Mesothelial cell of epicardium (in vitro differentiated cells): ENCODE data around the gene SIK3. TPM values are rescaled to one million over a fixed set of nuclear protein-coding genes. Genes with fewer than 3 reads are reported as not detected.
"Not testable (repeated sequence)": the region's sequence is repeated elsewhere in the genome, so short reads cannot be mapped to it uniquely, and the experiment has no call there.

Experiments
- DNase-seq, 2 experiments: peaks; one replicate each; pipeline ENCODE4 v3.0.0; 2021; ENCODE audit warnings: low spot score in 2 of 2; ENCODE audit not compliant: unreplicated experiment in 2 of 2
- H3K27ac Mint-ChIP-seq: 2 replicates; pipeline ENCODE4 v1.8.0; 2021; ENCODE audit warnings: mixed read lengths
- H3K27me3 Mint-ChIP-seq: 2 replicates; pipeline ENCODE4 v1.8.0; 2021; ENCODE audit warnings: low read depth, mixed read lengths
- H3K36me3 Mint-ChIP-seq: 2 replicates; pipeline ENCODE4 v1.8.0; 2021; ENCODE audit warnings: mixed read lengths
- H3K4me1 Mint-ChIP-seq: 2 replicates; pipeline ENCODE4 v1.8.0; 2021; ENCODE audit warnings: mixed read lengths
- H3K4me3 Mint-ChIP-seq: 2 replicates; pipeline ENCODE4 v1.8.0; 2021; ENCODE audit warnings: mild to moderate bottlenecking, moderate library complexity, mixed read lengths
- H3K9me3 Mint-ChIP-seq: 2 replicates; pipeline ENCODE4 v1.8.0; 2021; ENCODE audit warnings: mixed read lengths
- total RNA-seq: library from RNA; stranded (reverse); gene quantifications from 3 replicates; pipeline ENCODE4 v1.2.1, GENCODE V29; 2021
- TF ChIP-seq, protein P1 (sequence below): fragments of 200-600 bp; sonication (generic); IDR thresholded peaks from one replicate; pipeline ENCODE4 v1.5.0; 2021; ENCODE audit warnings: antibody characterized with exemption; ENCODE audit not compliant: unreplicated experiment

The SIK3 gene
- total RNA-seq, 1 donor from 2014 or later: 35.6 TPM

DNA sequence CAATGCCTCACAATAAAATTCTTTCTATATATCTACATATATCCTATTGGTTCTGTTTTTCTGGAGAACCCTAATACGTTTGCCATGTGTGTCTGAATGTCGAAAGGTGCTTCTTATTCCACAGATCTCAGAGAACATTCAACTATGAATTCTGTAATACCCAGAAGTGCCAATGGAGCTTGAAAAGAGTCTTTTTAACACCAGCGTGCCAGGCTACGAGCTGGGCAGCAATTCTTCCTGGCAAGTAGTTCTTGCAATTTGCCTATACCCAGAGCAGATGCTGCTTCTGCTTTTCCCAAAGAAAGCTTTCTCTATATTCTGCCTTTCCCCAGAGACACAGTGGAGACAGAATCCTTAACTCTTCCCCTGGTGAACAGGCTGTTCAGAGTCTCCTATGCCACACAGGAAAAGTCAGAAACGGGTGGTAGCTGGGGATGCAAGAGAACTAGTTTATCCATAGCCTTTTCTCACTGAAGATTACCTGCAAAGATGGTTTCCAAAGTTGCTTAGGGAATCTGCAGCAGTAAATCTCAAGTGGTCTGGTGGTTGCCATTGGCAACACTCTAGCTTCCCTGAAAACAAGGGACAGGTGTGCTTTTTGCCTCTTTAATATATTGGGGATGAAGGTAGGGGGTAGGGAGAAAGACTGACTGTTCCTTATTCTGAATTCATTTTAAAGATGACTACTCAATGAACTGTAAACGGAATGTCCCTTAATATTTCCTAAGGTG, 29.1 kb upstream of the SIK3 start:
- Mint-ChIP-seq H3K27me3 (peaks cover 47% of the 10 kb centered on the region), H3K4me3 (no peak overlapping the region), H3K27ac (no peak overlapping the region), H3K4me1 (no peaks in the 10 kb centered on the region), H3K9me3 (no peaks in the 10 kb centered on the region), H3K36me3 (no peaks in the 10 kb centered on the region)
- DNase-seq: no peak
- TF ChIP-seq, protein P1, sequence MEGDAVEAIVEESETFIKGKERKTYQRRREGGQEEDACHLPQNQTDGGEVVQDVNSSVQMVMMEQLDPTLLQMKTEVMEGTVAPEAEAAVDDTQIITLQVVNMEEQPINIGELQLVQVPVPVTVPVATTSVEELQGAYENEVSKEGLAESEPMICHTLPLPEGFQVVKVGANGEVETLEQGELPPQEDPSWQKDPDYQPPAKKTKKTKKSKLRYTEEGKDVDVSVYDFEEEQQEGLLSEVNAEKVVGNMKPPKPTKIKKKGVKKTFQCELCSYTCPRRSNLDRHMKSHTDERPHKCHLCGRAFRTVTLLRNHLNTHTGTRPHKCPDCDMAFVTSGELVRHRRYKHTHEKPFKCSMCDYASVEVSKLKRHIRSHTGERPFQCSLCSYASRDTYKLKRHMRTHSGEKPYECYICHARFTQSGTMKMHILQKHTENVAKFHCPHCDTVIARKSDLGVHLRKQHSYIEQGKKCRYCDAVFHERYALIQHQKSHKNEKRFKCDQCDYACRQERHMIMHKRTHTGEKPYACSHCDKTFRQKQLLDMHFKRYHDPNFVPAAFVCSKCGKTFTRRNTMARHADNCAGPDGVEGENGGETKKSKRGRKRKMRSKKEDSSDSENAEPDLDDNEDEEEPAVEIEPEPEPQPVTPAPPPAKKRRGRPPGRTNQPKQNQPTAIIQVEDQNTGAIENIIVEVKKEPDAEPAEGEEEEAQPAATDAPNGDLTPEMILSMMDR: no peak

DNA sequence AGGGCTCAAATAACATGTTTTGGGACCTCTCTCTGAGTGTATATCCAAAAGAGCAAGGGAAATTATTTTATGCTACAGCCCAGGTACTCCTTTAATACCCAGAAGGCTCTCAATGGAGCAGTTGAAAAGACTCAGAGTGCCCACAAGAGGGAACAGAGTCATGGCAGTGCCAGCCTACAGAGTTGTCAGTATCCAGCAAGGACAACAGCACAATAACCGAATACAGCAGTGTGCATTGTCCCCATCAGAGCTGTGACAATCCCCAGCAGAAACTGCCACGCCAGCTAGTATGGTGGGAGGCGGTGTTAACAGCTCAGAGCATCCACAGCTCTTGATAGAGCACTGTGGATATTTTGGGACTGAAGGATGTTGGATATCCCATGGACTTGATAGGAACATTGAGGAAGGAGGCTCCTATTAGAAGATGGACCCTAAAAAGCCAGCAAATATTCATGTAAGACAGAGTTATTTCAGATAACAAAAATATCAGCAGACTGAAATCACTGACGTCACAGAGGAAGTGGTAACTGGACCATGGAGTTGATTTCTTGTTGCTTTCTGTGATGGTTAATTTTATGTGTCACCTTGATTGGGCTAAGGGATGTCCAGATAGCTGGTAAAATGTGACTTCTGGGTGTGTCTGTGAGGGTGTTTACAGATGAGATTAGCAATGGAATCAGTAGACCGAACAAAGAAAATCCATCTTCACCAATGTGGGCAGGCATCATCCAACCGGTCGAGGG, 28.2 kb upstream of the SIK3 start:
- peaks cover 47% of the 10 kb centered on the region for H3K27me3 Mint-ChIP-seq
- H3K27ac Mint-ChIP-seq: no peak overlapping the region
- no peaks in the 10 kb centered on the region for H3K4me1 Mint-ChIP-seq

DNA sequence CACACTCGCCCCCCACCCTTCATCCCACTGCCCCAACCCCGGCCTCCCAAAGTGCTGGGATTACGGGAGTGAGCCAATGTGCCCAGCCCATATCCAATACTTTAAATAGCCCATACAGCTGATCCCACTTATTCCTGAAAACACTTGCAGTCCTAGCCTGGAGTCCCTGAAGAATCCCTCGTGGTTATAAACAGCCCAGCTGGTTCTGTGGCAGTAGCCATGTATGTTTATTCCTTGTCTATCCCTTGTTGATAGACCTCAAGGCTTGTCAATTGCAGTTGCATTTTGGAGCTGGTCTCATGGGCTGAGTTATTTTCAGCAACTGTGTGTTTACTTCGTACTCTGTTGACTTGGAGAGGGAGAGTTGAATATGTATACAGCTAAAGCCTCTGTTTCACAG, 24.3 kb upstream of the SIK3 start:
- Mint-ChIP-seq H3K27ac (no peak overlapping the region), H3K9me3 (no peaks in the 10 kb centered on the region), H3K4me1 (no peaks in the 10 kb centered on the region), H3K36me3 (no peaks in the 10 kb centered on the region), H3K27me3 (peaks cover 41% of the 10 kb centered on the region), H3K4me3 (no peak overlapping the region)
- DNase-seq: no peak
- TF ChIP-seq, protein P1: no peak

More for the DNA sequence above, 28.2 kb upstream of the SIK3 start:
- TF ChIP-seq, protein P1: no peak
- DNase-seq: no peak
- Mint-ChIP-seq H3K4me3 (no peak overlapping the region), H3K9me3 (no peaks in the 10 kb centered on the region), H3K36me3 (no peaks in the 10 kb centered on the region)

DNA sequence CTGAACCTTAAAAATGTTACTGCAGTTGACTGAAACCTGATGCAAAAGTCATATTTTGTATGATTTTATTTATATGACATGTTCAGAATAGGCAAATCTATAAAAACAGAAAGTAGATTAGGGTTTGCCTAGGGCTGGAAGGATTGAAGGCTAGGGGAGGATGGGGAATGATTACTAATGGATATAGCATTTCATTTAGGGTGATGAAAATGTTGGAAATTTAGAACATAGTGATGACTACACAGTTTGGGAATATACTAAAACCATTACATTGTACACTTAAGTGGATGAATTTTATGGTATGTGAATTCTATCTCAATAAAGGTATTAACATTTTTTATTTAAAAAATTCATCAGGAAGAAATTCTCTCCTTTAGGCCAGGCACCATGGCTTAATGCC, 22.9 kb upstream of the SIK3 start:
- Mint-ChIP-seq H3K27me3 (peaks cover 27% of the 10 kb centered on the region), H3K4me1 (no peaks in the 10 kb centered on the region), H3K27ac (no peak overlapping the region), H3K36me3 (no peaks in the 10 kb centered on the region), H3K4me3 (no peak overlapping the region), H3K9me3 (no peaks in the 10 kb centered on the region)
- TF ChIP-seq, protein P1: no peak
- DNase-seq: no peak

DNA sequence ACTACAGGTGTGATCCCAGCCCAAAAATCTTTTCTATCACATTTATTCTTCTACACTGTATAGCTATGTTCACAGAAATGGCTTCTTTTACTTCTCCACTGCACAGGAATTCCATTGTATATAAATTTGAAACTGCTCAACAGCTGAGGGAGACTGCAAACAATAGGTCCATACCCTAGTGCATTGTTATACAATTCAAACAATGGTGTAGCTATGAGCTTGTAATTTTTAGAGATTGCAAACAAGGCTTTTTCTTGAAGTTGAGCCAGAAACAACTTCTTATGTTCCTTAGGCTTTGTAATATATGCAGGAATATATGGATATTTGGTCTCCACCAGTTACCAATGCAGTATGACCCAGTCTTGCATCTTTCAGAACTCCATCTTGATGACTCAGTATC, 19.5 kb upstream of the SIK3 start:
- no peaks in the 10 kb centered on the region for H3K9me3 Mint-ChIP-seq
- no peak overlapping the region for H3K27ac Mint-ChIP-seq
- no peak overlapping the region for H3K4me3 Mint-ChIP-seq
- TF ChIP-seq, protein P1: no peak
- peaks cover 3% of the 10 kb centered on the region for H3K27me3 Mint-ChIP-seq
- H3K4me1 Mint-ChIP-seq: no peaks in the 10 kb centered on the region
- DNase-seq: no peak
- H3K36me3 Mint-ChIP-seq: no peaks in the 10 kb centered on the region

DNA sequence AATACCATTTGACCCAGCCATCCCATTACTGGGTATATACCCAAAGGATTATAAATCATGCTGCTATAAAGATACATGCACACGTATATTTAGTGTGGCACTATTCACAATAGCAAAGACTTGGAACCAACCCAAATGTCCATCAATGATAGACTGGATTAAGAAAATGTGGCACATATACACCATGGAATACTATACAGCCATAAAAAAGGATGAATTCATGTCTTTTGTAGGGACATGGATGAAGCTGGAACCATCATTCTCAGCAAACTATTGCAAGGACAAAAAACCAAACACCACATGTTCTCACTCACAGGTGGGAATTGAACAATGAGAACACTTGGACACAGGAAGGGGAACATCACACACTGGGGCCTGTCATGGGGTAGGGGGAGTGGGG, 14.7 kb upstream of the SIK3 start:
- not testable (repeated sequence) for H3K27ac Mint-ChIP-seq, H3K4me1 Mint-ChIP-seq, H3K36me3 Mint-ChIP-seq, H3K4me3 Mint-ChIP-seq, DNase-seq, H3K27me3 Mint-ChIP-seq, H3K9me3 Mint-ChIP-seq

DNA sequence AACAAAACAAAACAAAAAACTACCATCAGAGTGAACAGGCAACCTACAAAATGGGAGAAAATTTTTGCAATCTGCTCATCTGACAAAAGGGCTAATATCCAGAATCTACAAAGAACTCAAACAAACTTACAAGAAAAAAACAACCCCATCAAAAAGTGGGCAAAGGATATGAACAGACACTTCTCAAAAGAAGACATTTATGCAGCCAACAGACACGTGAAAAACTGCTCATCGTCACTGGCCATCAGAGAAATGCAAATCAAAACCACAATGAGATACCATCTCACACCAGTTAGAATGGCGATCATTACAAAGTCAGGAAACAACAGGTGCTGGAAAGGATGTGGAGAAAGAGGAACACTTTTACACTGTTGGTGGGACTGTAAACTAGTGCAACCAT, 14.3 kb upstream of the SIK3 start:
- DNase-seq, H3K4me1 Mint-ChIP-seq, H3K27me3 Mint-ChIP-seq: not testable (repeated sequence)

More for the DNA sequence above, 14.3 kb upstream of the SIK3 start:
- H3K27ac Mint-ChIP-seq, H3K9me3 Mint-ChIP-seq, H3K4me3 Mint-ChIP-seq, H3K36me3 Mint-ChIP-seq: not testable (repeated sequence)
